Tibial artery (tissue), 4 donors: ENCODE measurements around the gene LYPD6B.

Experiments used
- DNase-seq, 2 donors: peaks; one replicate each; pipeline ENCODE4 v3.0.0-alpha.2; 2019
- H3K27ac ChIP-seq, 2 donors: fragments of 200-600 bp; sonication (generic) in 1 of 2; 1 replicate in 1 of 2; 2 replicates in 1 of 2; pipeline ENCODE4 v1.5.1; 2018 to 2019; ENCODE audit warnings: mild to moderate bottlenecking in 1 of 2
- H3K27me3 ChIP-seq, 2 donors: fragments of 200-600 bp; sonication (generic) in 1 of 2; one replicate each; pipeline versions ENCODE4 v1.5.1 to v1.6.0; 2016 to 2019
- H3K36me3 ChIP-seq, 3 donors: fragments of 200-600 bp; sonication (generic) in 2 of 3; one replicate each; pipeline ENCODE4 v1.5.1; 2016 to 2019; ENCODE audit warnings: mild to moderate bottlenecking in 2 of 3
- H3K4me1 ChIP-seq, 4 donors: fragments of 200-600 bp; sonication (generic) in 2 of 4; 1 replicate in 3 of 4; 2 replicates in 1 of 4; pipeline ENCODE4 v1.5.1; 2016 to 2019
- H3K4me3 ChIP-seq, 2 donors: fragments of 200-600 bp; sonication (generic) in 1 of 2; 1 replicate in 1 of 2; 2 replicates in 1 of 2; pipeline ENCODE4 v1.5.1; 2018 to 2019; ENCODE audit warnings: mild to moderate bottlenecking in 2 of 2
- H3K9me3 ChIP-seq, 3 donors: fragments of 200-600 bp; sonication (generic) in 1 of 3; one replicate each; pipeline ENCODE4 v1.5.1; 2016 to 2019
- intact Hi-C: fragments of 100-400 bp; cut with DNase I; formaldehyde crosslinking; loops from one replicate; pipeline ENCODE4 v1.15.0; 2023; ENCODE audit warnings: low total_unique reads
- TF ChIP-seq, protein P1 (sequence below), 2 experiments: fragments of 200-600 bp in 1 of 2; fragments of 450-650 bp in 1 of 2; IDR thresholded peaks; one replicate each; pipeline ENCODE4 v1.5.1; 2017 to 2019; ENCODE audit warnings: antibody characterized with exemption in 2 of 2, mild to moderate bottlenecking in 1 of 2, moderate library complexity in 1 of 2

The LYPD6B gene

DNA sequence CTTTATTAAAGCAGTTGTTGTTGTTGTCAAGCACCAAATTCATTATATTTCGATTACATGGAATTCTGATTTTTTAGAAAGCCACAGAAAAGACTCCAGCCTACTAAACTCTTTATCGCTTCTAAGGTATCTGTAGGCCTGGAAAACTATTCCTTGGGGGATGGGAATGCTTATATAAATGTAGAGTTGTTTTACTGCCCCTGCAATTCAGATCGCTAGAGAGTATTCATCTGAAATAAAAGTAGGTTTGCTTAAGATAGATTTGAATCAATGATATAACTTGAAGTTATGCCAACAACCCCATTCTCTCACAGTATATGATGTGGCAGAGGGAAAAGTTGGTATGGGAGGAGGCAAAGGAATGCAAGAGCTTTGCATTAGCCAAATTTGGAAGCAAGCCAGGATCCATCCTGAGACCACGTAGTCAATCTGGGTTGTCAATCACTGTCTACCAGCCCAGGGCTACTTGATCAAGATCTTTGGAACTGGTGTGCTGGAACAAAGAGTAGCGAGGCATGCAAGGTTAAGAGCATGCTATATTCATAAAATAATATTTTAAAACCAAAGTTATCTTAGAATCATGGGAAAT is 95.9 kb downstream of the LYPD6B start:
- no peak overlapping the region for H3K27ac ChIP-seq
- H3K36me3 ChIP-seq: no peaks in the 10 kb centered on the region
- no peak for DNase-seq
- no peak overlapping the region for H3K4me3 ChIP-seq
- intact Hi-C loops: no loop called here
- TF ChIP-seq, protein P1, sequence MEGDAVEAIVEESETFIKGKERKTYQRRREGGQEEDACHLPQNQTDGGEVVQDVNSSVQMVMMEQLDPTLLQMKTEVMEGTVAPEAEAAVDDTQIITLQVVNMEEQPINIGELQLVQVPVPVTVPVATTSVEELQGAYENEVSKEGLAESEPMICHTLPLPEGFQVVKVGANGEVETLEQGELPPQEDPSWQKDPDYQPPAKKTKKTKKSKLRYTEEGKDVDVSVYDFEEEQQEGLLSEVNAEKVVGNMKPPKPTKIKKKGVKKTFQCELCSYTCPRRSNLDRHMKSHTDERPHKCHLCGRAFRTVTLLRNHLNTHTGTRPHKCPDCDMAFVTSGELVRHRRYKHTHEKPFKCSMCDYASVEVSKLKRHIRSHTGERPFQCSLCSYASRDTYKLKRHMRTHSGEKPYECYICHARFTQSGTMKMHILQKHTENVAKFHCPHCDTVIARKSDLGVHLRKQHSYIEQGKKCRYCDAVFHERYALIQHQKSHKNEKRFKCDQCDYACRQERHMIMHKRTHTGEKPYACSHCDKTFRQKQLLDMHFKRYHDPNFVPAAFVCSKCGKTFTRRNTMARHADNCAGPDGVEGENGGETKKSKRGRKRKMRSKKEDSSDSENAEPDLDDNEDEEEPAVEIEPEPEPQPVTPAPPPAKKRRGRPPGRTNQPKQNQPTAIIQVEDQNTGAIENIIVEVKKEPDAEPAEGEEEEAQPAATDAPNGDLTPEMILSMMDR (IDR thresholded peaks at IDR 0.05): no peak
- H3K4me1 ChIP-seq: no peaks in the 10 kb centered on the region
- H3K9me3 ChIP-seq: no peaks in the 10 kb centered on the region
- no peaks in the 10 kb centered on the region for H3K27me3 ChIP-seq

DNA sequence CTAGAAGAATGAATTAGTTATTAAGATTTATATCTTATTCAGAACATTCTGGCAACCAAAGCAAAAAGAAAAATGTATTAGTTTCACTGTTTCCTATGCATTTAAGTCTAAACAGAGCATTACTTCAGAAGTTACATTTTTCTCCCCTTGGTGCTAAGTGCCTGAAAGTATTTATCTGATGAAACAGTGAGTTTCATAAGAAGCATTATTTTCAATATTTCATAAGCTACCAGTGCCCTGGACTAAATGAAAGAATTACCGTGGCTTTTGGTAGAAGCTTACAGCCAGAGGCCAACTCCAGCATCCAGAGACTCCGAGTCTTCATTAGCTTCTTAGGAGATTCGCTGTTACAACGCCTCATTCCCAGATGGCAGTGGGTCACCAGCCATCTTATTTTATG is 97.6 kb downstream of the LYPD6B start:
- H3K36me3 ChIP-seq: no peaks in the 10 kb centered on the region
- no peak overlapping the region for H3K4me3 ChIP-seq
- H3K27ac ChIP-seq: no peak overlapping the region
- intact Hi-C loops: no loop called here
- H3K4me1 ChIP-seq: no peaks in the 10 kb centered on the region
- no peaks in the 10 kb centered on the region for H3K9me3 ChIP-seq
- H3K27me3 ChIP-seq: no peaks in the 10 kb centered on the region
- no peak for DNase-seq
- TF ChIP-seq, protein P1 (IDR thresholded peaks at IDR 0.05): no peak

DNA sequence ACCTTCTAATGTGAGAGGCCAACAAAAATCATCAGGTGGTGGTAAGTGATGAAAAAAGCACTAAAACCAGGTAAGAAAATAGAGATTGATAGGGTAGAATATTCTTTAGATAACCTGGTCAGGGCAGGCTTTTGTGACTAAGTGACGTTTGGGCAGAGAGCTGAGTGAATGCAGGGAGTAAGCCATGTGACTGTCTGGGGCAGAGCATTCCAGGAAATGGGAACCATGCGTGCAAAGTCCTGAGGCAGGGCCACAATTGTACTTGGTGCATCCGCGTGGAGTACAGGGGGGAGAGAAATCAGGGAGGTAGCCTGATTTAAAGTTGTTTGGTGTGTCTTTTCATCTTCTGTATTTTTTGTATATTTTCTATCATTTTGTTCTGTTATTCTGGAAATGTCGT is 102.5 kb downstream of the LYPD6B start:
- H3K36me3 ChIP-seq: no peaks in the 10 kb centered on the region
- intact Hi-C loops: no loop called here

DNA sequence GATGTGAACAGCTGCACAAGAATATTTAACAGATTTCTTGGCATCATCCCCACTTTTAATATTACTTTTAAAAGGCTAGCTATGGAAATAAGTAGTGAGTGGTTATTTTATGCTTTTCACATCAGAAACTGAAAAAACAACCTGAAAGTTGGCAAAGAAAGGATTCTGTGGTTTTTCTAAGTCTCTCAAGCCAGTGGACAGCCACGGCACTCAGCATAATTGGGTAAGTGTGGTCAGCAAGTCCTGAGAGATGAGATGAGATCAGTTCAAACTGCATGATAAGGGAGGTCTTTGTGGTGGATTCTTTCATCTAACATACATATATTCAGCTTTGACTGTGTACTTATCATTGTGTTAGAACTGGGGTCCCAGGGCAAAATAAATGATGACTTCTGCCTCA is 105.2 kb downstream of the LYPD6B start:
- Histone ChIP-seq H3K27ac (no peak overlapping the region), H3K27me3 (no peaks in the 10 kb centered on the region), H3K9me3 (no peaks in the 10 kb centered on the region), H3K36me3 (no peaks in the 10 kb centered on the region), H3K4me3 (no peak overlapping the region), H3K4me1 (no peaks in the 10 kb centered on the region)
- DNase-seq: no peak
- intact Hi-C loops: no loop called here
- TF ChIP-seq, protein P1 (IDR thresholded peaks at IDR 0.05): no peak

More for the DNA sequence above, 102.5 kb downstream of the LYPD6B start:
- TF ChIP-seq, protein P1 (IDR thresholded peaks at IDR 0.05): no peak
- Histone ChIP-seq H3K4me1 (no peaks in the 10 kb centered on the region), H3K9me3 (no peaks in the 10 kb centered on the region), H3K27me3 (no peaks in the 10 kb centered on the region), H3K27ac (no peak overlapping the region), H3K4me3 (no peak overlapping the region)
- DNase-seq: no peak

DNA sequence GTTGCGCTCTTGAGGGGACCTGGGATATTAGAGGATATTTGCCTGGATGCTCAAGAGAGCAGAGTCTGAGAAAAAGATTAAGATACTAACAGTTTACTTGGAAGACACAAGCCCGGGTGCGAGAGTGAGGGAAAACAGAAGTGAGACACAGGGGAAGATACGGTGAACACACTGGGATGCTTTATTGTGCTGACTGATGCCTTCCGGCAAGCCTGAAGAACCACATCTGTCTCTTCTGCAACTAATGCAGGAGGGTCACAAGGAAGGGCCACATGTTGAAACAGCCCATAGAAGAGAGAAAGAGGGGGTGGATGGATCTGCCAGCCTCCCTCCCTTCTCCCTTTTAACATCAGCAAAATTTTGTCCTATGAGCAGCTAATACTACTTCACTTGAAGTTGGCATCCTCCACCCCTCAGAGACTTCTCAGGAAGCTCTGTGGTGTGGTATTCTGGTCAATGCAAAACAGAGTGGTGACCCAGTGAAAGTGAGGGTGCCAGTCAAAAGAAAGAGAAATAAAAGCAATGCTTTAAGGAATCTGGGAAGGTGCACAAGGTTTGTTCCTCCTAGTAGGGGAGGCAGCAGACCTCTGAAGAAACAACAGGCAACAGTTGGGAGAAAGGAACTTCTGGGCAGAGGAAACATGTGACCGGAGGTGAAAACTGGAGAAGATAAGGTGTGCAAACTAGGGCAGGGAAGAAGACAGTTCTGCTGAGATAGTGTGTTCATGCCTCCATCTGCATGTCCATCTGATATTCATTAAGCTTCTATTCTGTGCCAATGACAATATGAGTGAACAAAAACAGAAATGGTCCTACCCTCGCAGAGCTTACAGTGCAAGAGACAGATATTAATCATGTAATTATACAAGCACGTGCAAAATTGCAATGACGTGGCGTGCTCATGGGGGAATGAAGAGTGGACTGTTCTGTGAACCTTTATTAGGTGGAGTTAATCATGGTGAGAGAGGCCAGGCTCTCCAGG is 107.1 kb downstream of the LYPD6B start:
- Histone ChIP-seq H3K9me3 (no peaks in the 10 kb centered on the region), H3K4me3 (no peak overlapping the region), H3K27me3 (no peaks in the 10 kb centered on the region), H3K4me1 (no peaks in the 10 kb centered on the region), H3K36me3 (no peaks in the 10 kb centered on the region), H3K27ac (no peak overlapping the region)
- DNase-seq: no peak
- TF ChIP-seq, protein P1 (IDR thresholded peaks at IDR 0.05): no peak
- intact Hi-C loops: no loop called here
